ENCODE measurements around the gene ANKRD39. TPM values are rescaled to one million over a fixed set of nuclear protein-coding genes. Genes with fewer than 3 reads are reported as not detected.

Gene ANKRD39
- total and polyA plus RNA-seq, 2 experiments from 2014 or later, result 17.5 to 32.0 TPM

DNA sequence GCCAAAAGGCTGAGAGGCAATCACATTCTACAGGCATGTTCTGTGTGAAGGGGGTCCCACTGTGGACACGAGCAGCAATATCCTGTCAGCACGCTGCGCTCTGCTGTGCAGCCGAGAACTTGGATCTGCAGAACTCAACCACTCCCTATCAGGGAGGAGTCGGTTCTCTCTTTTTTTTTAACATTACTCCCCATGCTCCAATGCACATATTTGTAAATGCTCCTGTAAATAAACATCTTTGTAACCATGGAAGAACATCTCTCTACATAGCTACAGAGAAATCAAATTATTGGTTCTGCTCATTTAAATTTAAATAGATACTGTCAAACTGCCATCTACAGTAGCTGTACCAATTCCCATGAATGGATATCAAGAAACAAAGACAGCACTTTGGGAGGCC, 11.0 kb downstream of the ANKRD39 start:
- Histone ChIP-seq H3K36me3 (ENCODE audit: insufficient read depth) (peaks cover 7% of the 10 kb centered on the region; the same call in 1 of the 2 replicates), H3K27me3 (ENCODE audit: insufficient read depth) (no peaks in the 10 kb centered on the region), H3K4me2 (no peak overlapping the region), H2AFZ (no peak overlapping the region), H3K9me2 (ENCODE audit: insufficient read depth) (no peaks in the 10 kb centered on the region), H4K20me1 (replicated peaks; ENCODE audit: insufficient read depth) (no peaks in the 10 kb centered on the region), H3F3A (replicated peaks; ENCODE audit: low read depth) (no peaks in the 10 kb centered on the region), H3K79me2 (replicated peaks; ENCODE audit: insufficient read depth) (no peaks in the 10 kb centered on the region), H3K27ac (ENCODE audit: low read depth) (no peak overlapping the region), H3K4me1 (ENCODE audit: insufficient read depth) (no peaks in the 10 kb centered on the region), H3K4me3 (no peak overlapping the region)
- H3K4me1 Mint-ChIP-seq, result no peaks in the 10 kb centered on the region; the same call in 1 of the 3 replicates
- DNase-seq (ENCODE audit: low spot score) (no peak), ATAC-seq (no peak)
- H3K27ac Mint-ChIP-seq, result no peak overlapping the region
- peaks cover 35% of the 10 kb centered on the region for H3K36me3 Mint-ChIP-seq (ENCODE audit: low read depth)
- TF ChIP-seq CTCF (conservative IDR thresholded peaks at IDR 0.05; ENCODE audit: low read depth in 2 of 2), result no peak
- no peaks in the 10 kb centered on the region for H3K9me3 Mint-ChIP-seq
- peaks cover 6% of the 10 kb centered on the region for H3K27me3 Mint-ChIP-seq (ENCODE audit: insufficient read depth, low read depth, poor library complexity)
- no peak overlapping the region for H3K4me3 Mint-ChIP-seq

- no peak overlapping the region for H3K4me3 Mint-ChIP-seq
- H3K4me1 Mint-ChIP-seq, result no peaks in the 10 kb centered on the region; the same call in 1 of the 3 replicates
- H3K27me3 Mint-ChIP-seq (ENCODE audit: insufficient read depth, low read depth, poor library complexity), result peaks cover 12% of the 10 kb centered on the region
- H3K27ac Mint-ChIP-seq, result peak overlapping the region; percentile 56; the same call in 1 of the 2 replicates
- DNase-seq (ENCODE audit: low spot score), result no peak
- Histone ChIP-seq H3K4me2 (no peak overlapping the region), H3K36me3 (ENCODE audit: insufficient read depth) (peaks cover 7% of the 10 kb centered on the region; the same call in 1 of the 2 replicates), H4K20me1 (replicated peaks; ENCODE audit: insufficient read depth) (no peaks in the 10 kb centered on the region), H3K79me2 (replicated peaks; ENCODE audit: insufficient read depth) (no peaks in the 10 kb centered on the region), H3K9me2 (ENCODE audit: insufficient read depth) (no peaks in the 10 kb centered on the region), H3K27me3 (ENCODE audit: insufficient read depth) (no peaks in the 10 kb centered on the region), H3K27ac (ENCODE audit: low read depth) (no peak overlapping the region), H3F3A (replicated peaks; ENCODE audit: low read depth) (no peaks in the 10 kb centered on the region), H3K4me3 (no peak overlapping the region), H2AFZ (no peak overlapping the region), H3K4me1 (ENCODE audit: insufficient read depth) (no peaks in the 10 kb centered on the region)
- no peaks in the 10 kb centered on the region for H3K9me3 Mint-ChIP-seq
- peaks cover 18% of the 10 kb centered on the region for H3K36me3 Mint-ChIP-seq (ENCODE audit: low read depth)
- no peak for ATAC-seq
- no peak for TF ChIP-seq CREB1 (CRISPR knock-in tag; IDR thresholded peaks at IDR 0.05; ENCODE audit: low read depth)
- no peak for TF ChIP-seq JUNB (IDR thresholded peaks at IDR 0.05; ENCODE audit: unreplicated experiment)
- no peak for TF ChIP-seq ZNF114 (CRISPR knock-in tag; IDR thresholded peaks at IDR 0.05)
- no peak for TF ChIP-seq ZNF331 (CRISPR knock-in tag; IDR thresholded peaks at IDR 0.05; ENCODE audit: low read depth)
- TF ChIP-seq CTCF (conservative IDR thresholded peaks at IDR 0.05; ENCODE audit: low read depth in 2 of 2), result no peak
- TF ChIP-seq EZH2 (IDR thresholded peaks at IDR 0.05; ENCODE audit: low read depth, unreplicated experiment), result no peak
- TF ChIP-seq EZH2phosphoT487 (IDR thresholded peaks at IDR 0.05; ENCODE audit: unreplicated experiment), result no peak
- TF ChIP-seq, protein P1, sequence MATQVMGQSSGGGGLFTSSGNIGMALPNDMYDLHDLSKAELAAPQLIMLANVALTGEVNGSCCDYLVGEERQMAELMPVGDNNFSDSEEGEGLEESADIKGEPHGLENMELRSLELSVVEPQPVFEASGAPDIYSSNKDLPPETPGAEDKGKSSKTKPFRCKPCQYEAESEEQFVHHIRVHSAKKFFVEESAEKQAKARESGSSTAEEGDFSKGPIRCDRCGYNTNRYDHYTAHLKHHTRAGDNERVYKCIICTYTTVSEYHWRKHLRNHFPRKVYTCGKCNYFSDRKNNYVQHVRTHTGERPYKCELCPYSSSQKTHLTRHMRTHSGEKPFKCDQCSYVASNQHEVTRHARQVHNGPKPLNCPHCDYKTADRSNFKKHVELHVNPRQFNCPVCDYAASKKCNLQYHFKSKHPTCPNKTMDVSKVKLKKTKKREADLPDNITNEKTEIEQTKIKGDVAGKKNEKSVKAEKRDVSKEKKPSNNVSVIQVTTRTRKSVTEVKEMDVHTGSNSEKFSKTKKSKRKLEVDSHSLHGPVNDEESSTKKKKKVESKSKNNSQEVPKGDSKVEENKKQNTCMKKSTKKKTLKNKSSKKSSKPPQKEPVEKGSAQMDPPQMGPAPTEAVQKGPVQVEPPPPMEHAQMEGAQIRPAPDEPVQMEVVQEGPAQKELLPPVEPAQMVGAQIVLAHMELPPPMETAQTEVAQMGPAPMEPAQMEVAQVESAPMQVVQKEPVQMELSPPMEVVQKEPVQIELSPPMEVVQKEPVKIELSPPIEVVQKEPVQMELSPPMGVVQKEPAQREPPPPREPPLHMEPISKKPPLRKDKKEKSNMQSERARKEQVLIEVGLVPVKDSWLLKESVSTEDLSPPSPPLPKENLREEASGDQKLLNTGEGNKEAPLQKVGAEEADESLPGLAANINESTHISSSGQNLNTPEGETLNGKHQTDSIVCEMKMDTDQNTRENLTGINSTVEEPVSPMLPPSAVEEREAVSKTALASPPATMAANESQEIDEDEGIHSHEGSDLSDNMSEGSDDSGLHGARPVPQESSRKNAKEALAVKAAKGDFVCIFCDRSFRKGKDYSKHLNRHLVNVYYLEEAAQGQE (IDR thresholded peaks at IDR 0.05; ENCODE audit: unreplicated experiment), result no peak
- TF ChIP-seq NANOG (IDR thresholded peaks at IDR 0.05; ENCODE audit: borderline replicate concordance), result no peak
- no peak for TF ChIP-seq POLR2AphosphoS5 (IDR thresholded peaks at IDR 0.05; ENCODE audit: low read depth)
- TF ChIP-seq, protein P2, sequence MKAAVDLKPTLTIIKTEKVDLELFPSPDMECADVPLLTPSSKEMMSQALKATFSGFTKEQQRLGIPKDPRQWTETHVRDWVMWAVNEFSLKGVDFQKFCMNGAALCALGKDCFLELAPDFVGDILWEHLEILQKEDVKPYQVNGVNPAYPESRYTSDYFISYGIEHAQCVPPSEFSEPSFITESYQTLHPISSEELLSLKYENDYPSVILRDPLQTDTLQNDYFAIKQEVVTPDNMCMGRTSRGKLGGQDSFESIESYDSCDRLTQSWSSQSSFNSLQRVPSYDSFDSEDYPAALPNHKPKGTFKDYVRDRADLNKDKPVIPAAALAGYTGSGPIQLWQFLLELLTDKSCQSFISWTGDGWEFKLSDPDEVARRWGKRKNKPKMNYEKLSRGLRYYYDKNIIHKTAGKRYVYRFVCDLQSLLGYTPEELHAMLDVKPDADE (IDR thresholded peaks at IDR 0.05), result no peak
- TF ChIP-seq STAT1 (IDR thresholded peaks at IDR 0.05; ENCODE audit: unreplicated experiment), result no peak
These were observed 13.4 kb downstream of the ANKRD39 start for GRCh38 chr2:96844405-96844808.

Measured in GM23338 (cell line).